Endothelial cell of umbilical vein (primary cell): ENCODE data around the gene OSBPL10. TPM values are rescaled to one million over a fixed set of nuclear protein-coding genes. Genes with fewer than 3 reads are reported as not detected.

ENCODE experiments used
- BruUV-seq: library from RNA; stranded (reverse); fragments of 400-500 nt; replicated peaks from 2 replicates; lab custom pipeline; 2021; lab: Mats Ljungman, UMichigan
- CTCF ChIA-PET: fragments of 300-600, 350-600 bp; sonication (Branson Sonifier 250); formaldehyde crosslinking; loops from one replicate; lab custom pipeline; 2021; ENCODE audit warnings: antibody characterized with exemption, inconsistent platforms; lab: Charles Lee
- POLR2A ChIA-PET: fragments of 300-600, 350-600 bp; sonication (Branson Sonifier 250); formaldehyde crosslinking; loops from one replicate; lab custom pipeline; 2021; ENCODE audit warnings: antibody characterized with exemption, inconsistent platforms; lab: Charles Lee
- DNase-seq: peaks from one replicate; pipeline ENCODE4 v3.0.0-alpha.2; 2011; ENCODE audit warnings: low read depth, low spot score
- FAIRE-seq: peaks from 2 replicates; lab custom pipeline; 2011; peaks lifted over from hg19 to GRCh38; lab: Jason Lieb, UNC
- H2AFZ ChIP-seq: 2 replicates; pipeline ENCODE4 v1.6.0; 2012; ENCODE audit warnings: low read depth, low read length, control low read depth, inconsistent platforms
- H3K27ac ChIP-seq: 2 replicates; pipeline ENCODE4 v1.5.1; 2011; ENCODE audit warnings: low read depth, mild to moderate bottlenecking, control low read depth, low read length, moderate library complexity; ENCODE audit not compliant: insufficient read depth
- H3K27me3 ChIP-seq, 2 experiments: 2 replicates each; pipeline versions ENCODE4 v1.6.0 to v1.6.1; 2011; ENCODE audit warnings: low read length in 2 of 2, mixed read lengths in 1 of 2; ENCODE audit not compliant: control insufficient read depth in 2 of 2, insufficient read depth in 2 of 2
- H3K36me3 ChIP-seq, 2 experiments: 2 replicates in 1 of 2; 3 replicates in 1 of 2; pipeline ENCODE4 v1.5.1; 2011; ENCODE audit warnings: low read length in 2 of 2, mild to moderate bottlenecking in 1 of 2, moderate library complexity in 1 of 2; ENCODE audit not compliant: control insufficient read depth in 2 of 2, insufficient read depth in 2 of 2; ENCODE audit errors: extremely low read depth in 1 of 2
- H3K4me1 ChIP-seq: 3 replicates; pipeline ENCODE4 v1.5.1; 2011; ENCODE audit warnings: mild to moderate bottlenecking, low read length; ENCODE audit not compliant: control insufficient read depth, insufficient read depth; ENCODE audit errors: extremely low read depth
- H3K4me2 ChIP-seq: 2 replicates; pipeline ENCODE4 v1.6.1; 2011; ENCODE audit warnings: low read length, control low read depth, mixed read lengths; ENCODE audit not compliant: insufficient read depth
- H3K4me3 ChIP-seq, 3 experiments: fragments of 200-600 bp in 1 of 3; sonication (generic), shearing (Covaris generic) in 1 of 3; replicated peaks in 1 of 3; 2 replicates each; pipeline ENCODE4 v1.5.1; 2011 to 2016; ENCODE audit warnings: control low read depth in 3 of 3, low read length in 3 of 3, mild to moderate bottlenecking in 2 of 3, inconsistent platforms in 1 of 3, low read depth in 1 of 3, moderate library complexity in 1 of 3; ENCODE audit not compliant: insufficient read depth in 1 of 3
- H3K79me2 ChIP-seq: 2 replicates; pipeline ENCODE4 v1.6.0; 2012; ENCODE audit warnings: low read length, inconsistent platforms; ENCODE audit not compliant: control insufficient read depth, insufficient read depth
- H3K9ac ChIP-seq: replicated peaks from 2 replicates; pipeline ENCODE3; 2011; ENCODE audit warnings: low read length, control low read depth; ENCODE audit not compliant: insufficient read depth; ENCODE audit errors: extremely low read depth
- H3K9me1 ChIP-seq: replicated peaks from 3 replicates; pipeline ENCODE4 v1.6.0; 2011; ENCODE audit warnings: mild to moderate bottlenecking, low read length; ENCODE audit not compliant: control insufficient read depth, insufficient read depth; ENCODE audit errors: extremely low read depth
- H3K9me3 ChIP-seq: replicated peaks from 2 replicates; pipeline ENCODE4 v1.5.1; 2012; ENCODE audit warnings: low read length, inconsistent platforms; ENCODE audit not compliant: control insufficient read depth, insufficient read depth
- H4K20me1 ChIP-seq: replicated peaks from 2 replicates; pipeline ENCODE3; 2011; ENCODE audit warnings: mild to moderate bottlenecking, low read length; ENCODE audit not compliant: control insufficient read depth, insufficient read depth; ENCODE audit errors: extremely low read depth
- FOS ChIP-seq: IDR thresholded peaks from 2 replicates; pipeline ENCODE4 v1.6.1; 2011; ENCODE audit warnings: mild to moderate bottlenecking, low read length, moderate library complexity, borderline replicate concordance; ENCODE audit not compliant: insufficient read depth
- JUN ChIP-seq: IDR thresholded peaks from 2 replicates; pipeline ENCODE4 v1.6.1; 2011; ENCODE audit warnings: borderline replicate concordance, low read depth; ENCODE audit not compliant: insufficient read length, insufficient read depth
- MYC ChIP-seq: IDR thresholded peaks from one replicate; pipeline ENCODE4 v1.6.1; 2011; ENCODE audit warnings: mild to moderate bottlenecking, low read depth, low read length
- POLR2A ChIP-seq: IDR thresholded peaks from 2 replicates; pipeline ENCODE4 v1.6.1; 2012; ENCODE audit warnings: low read depth, mild to moderate bottlenecking, control low read depth, low read length
- POLR2AphosphoS5 ChIP-seq: IDR thresholded peaks from 2 replicates; pipeline ENCODE4 v1.6.1; 2012; ENCODE audit warnings: low read depth, mild to moderate bottlenecking, control low read depth, low read length, moderate library complexity; ENCODE audit not compliant: insufficient read depth
- dilution Hi-C: fragments of 300-500 bp; cut with MboI; formaldehyde crosslinking; loops from one replicate; pipeline ENCODE4 v1.15.0; 2019; ENCODE audit warnings: low sequenced_read_pairs; ENCODE audit not compliant: extremely low pct_ligation_motif_present
- intact Hi-C: fragments of 100-400 bp; cut with micrococcal nuclease; formaldehyde crosslinking; loops from one replicate; pipeline ENCODE4 v1.10.0; 2022
- polyA plus RNA-seq, 4 experiments: library from polyadenylated mRNA; depleted of rRNA in 3 of 4; stranded (reverse) in 3 of 4; unstranded in 1 of 4; fragments of >200 nt; gene quantifications; 2 replicates each; pipeline versions ENCODE4 v1.2.1 to v1.2.3, GENCODE V29; 2011 to 2012; ENCODE audit warnings: missing spikeins in 1 of 4
- total RNA-seq: library from RNA; stranded (reverse); gene quantifications from 2 replicates; pipeline ENCODE4 v1.2.3, GENCODE V29; 2021

Gene OSBPL10
- total and polyA plus RNA-seq, 2 donors (not counting 3 experiments of a cell fraction or from before 2014, with no cell fraction given): 10.8 to 47.6 TPM

DNA sequence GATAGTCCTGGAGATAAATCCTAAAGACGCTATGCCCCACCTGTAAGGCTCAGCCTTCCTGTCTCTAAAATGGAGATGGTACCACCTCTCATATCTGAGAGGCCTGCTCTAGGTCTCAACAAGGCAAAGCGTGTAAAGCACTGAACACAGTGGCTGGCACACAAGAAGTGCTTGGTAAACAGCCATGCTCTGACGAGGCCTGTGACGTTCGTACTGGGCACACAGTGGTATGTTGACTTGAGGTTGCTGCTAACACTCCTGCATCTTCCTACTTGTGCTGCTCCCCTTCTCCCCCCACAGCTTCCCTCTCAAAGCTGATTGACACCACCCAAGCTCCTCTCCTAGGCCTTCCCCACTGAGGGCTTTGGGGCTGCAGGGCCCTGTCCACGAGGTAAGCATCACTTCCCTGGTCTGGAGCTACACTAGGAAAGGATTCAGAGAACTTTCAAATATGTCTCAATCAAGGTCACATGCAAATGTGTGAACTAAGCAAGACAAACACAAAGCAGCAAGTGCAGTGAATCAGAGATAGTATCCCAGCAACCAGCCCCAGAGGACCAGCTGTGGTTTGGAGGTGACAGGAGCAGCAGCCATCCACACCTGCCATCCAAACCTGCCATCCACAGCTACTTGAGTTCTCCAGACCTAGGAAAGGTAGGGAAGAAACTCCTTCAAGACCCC lies 270.8 kb downstream of the OSBPL10 start:
- Histone ChIP-seq H3K27ac (no peak overlapping the region), H3K4me2 (no peak overlapping the region), H3K36me3 (no peaks in the 10 kb centered on the region), H3K79me2 (no peaks in the 10 kb centered on the region), H3K27me3 (no peaks in the 10 kb centered on the region), H2AFZ (no peak overlapping the region), H4K20me1 (no peaks in the 10 kb centered on the region), H3K9me3 (no peaks in the 10 kb centered on the region), H3K4me1 (no peaks in the 10 kb centered on the region), H3K4me3 (no peak overlapping the region), H3K9ac (no peak overlapping the region), H3K9me1 (no peaks in the 10 kb centered on the region)
- no peak for DNase-seq
- CTCF ChIA-PET: interaction anchor here (1.4 kb wide), 1 partner anchor 14 kb away, joined by 3 read pairs; no protein-coding TSS in a partner anchor
- TF ChIP-seq MYC: no peak
- TF ChIP-seq JUN: no peak
- TF ChIP-seq POLR2AphosphoS5: no peak
- no peak for TF ChIP-seq FOS
- POLR2A ChIA-PET: no interaction called here
- no TSS peak for BruUV-seq
- intact Hi-C loops: no loop called here
- dilution Hi-C loops: no loop called here
- FAIRE-seq: no peak

GRCh38 chr3:31709526-31709925 lies 271.5 kb downstream of the OSBPL10 start:
- Histone ChIP-seq H3K4me3 (no peak overlapping the region), H3K9me3 (no peaks in the 10 kb centered on the region), H3K79me2 (no peaks in the 10 kb centered on the region), H3K9me1 (no peaks in the 10 kb centered on the region), H3K27ac (no peak overlapping the region), H3K9ac (no peak overlapping the region), H3K36me3 (no peaks in the 10 kb centered on the region), H3K27me3 (no peaks in the 10 kb centered on the region), H3K4me1 (peaks cover 6% of the 10 kb centered on the region), H4K20me1 (no peaks in the 10 kb centered on the region), H3K4me2 (no peak overlapping the region), H2AFZ (no peak overlapping the region)
- BruUV-seq: no TSS peak
- intact Hi-C loops (no loop called here), dilution Hi-C loops (no loop called here)
- CTCF ChIA-PET: interaction anchor here (1.4 kb wide), 1 partner anchor 15 kb away, joined by 3 read pairs; no protein-coding TSS in a partner anchor
- POLR2A ChIA-PET: no interaction called here
- FAIRE-seq (no peak), DNase-seq (no peak)
- TF ChIP-seq POLR2AphosphoS5 (no peak), POLR2A (no peak), FOS (no peak)
